Tibial artery (tissue), 4 donors: ENCODE measurements around the gene IL17B.

ENCODE experiments used
- DNase-seq, 2 donors: peaks; one replicate each; pipeline ENCODE4 v3.0.0-alpha.2; 2019
- H3K27ac ChIP-seq, 2 donors: fragments of 200-600 bp; sonication (generic) in 1 of 2; 1 replicate in 1 of 2; 2 replicates in 1 of 2; pipeline ENCODE4 v1.5.1; 2018 to 2019; ENCODE audit warnings: mild to moderate bottlenecking in 1 of 2
- H3K27me3 ChIP-seq, 2 donors: fragments of 200-600 bp; sonication (generic) in 1 of 2; one replicate each; pipeline versions ENCODE4 v1.5.1 to v1.6.0; 2016 to 2019
- H3K36me3 ChIP-seq, 3 donors: fragments of 200-600 bp; sonication (generic) in 2 of 3; one replicate each; pipeline ENCODE4 v1.5.1; 2016 to 2019; ENCODE audit warnings: mild to moderate bottlenecking in 2 of 3
- H3K4me1 ChIP-seq, 4 donors: fragments of 200-600 bp; sonication (generic) in 2 of 4; 1 replicate in 3 of 4; 2 replicates in 1 of 4; pipeline ENCODE4 v1.5.1; 2016 to 2019
- H3K4me3 ChIP-seq, 2 donors: fragments of 200-600 bp; sonication (generic) in 1 of 2; 1 replicate in 1 of 2; 2 replicates in 1 of 2; pipeline ENCODE4 v1.5.1; 2018 to 2019; ENCODE audit warnings: mild to moderate bottlenecking in 2 of 2
- H3K9me3 ChIP-seq, 3 donors: fragments of 200-600 bp; sonication (generic) in 1 of 3; one replicate each; pipeline ENCODE4 v1.5.1; 2016 to 2019
- CTCF ChIP-seq, 2 experiments: fragments of 200-600 bp in 1 of 2; fragments of 450-650 bp in 1 of 2; IDR thresholded peaks; one replicate each; pipeline ENCODE4 v1.5.1; 2017 to 2019; ENCODE audit warnings: antibody characterized with exemption in 2 of 2, mild to moderate bottlenecking in 1 of 2, moderate library complexity in 1 of 2
- intact Hi-C: fragments of 100-400 bp; cut with DNase I; formaldehyde crosslinking; loops from one replicate; pipeline ENCODE4 v1.15.0; 2023; ENCODE audit warnings: low total_unique reads

IL17B gene

DNA sequence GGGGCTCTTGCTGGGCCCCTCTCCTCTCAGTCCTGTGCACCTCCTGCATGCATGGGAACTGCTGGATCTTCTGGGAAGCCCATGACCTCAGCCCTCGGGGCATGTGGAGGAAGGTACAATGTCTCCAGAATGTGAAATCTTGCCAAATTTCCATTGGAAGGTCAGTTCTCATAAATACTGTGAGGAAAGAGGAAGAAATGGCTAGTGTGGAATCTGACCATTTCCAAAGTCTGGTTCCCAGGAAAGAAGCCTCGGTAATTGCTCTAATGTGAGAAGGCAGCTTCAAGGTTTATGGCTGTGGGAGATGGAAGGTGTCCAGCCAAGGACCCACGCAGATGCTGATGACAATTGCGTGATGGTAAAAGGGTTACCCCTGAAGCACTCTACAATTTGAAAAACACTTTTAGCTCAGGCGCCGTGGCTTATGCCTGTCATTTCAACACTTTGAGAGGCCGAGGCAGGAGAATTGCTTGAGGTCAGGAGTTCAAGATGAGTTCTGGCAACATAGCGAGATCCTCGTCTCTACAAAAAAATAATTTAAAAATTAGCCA, 8.1 kb upstream of the IL17B start:
- no peak for DNase-seq
- TF ChIP-seq CTCF (IDR thresholded peaks at IDR 0.05) = no peak
- Histone ChIP-seq H3K4me3 (peak overlapping the region in 1 of 2 donors; percentile 3), H3K27me3 (no peaks in the 10 kb centered on the region), H3K9me3 (no peaks in the 10 kb centered on the region), H3K36me3 (no peaks in the 10 kb centered on the region), H3K27ac (peak overlapping the region; percentile 93), H3K4me1 (peaks cover 0 to 99% (median 64%) of the 10 kb centered on the region in 4 donors)
- intact Hi-C loops = no loop called here

DNA sequence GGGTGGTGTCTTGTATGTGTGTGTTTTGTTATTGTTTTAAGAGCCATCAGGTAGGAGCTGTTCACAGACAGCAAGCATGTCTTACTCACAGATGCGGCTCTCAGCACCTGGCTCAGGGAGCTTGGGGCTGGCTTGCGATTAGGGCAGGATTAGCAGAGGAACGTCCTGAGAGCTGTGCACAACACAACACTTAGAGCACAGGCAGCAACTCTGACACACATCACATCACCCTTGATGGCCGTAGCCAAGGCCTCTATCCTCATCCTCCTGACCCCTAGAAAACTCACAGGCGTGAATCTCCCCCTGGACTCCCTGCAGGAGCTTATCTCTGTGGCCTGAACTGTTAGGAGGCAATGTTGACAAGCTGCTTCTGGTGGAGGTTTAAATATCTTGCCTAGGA, 7.1 kb upstream of the IL17B start:
- H3K4me3 ChIP-seq = no peak overlapping the region
- intact Hi-C loops = no loop called here
- TF ChIP-seq CTCF (IDR thresholded peaks at IDR 0.05) = no peak
- H3K27ac ChIP-seq = peak overlapping the region; percentile 93
- DNase-seq = peak in 1 of 2 donors; percentile 59
- H3K9me3 ChIP-seq = no peaks in the 10 kb centered on the region
- H3K27me3 ChIP-seq = no peaks in the 10 kb centered on the region
- H3K36me3 ChIP-seq = no peaks in the 10 kb centered on the region
- H3K4me1 ChIP-seq = peaks cover 0 to 99% (median 72%) of the 10 kb centered on the region in 4 donors

- no peak for TF ChIP-seq CTCF (IDR thresholded peaks at IDR 0.05)
- Histone ChIP-seq H3K36me3 (no peaks in the 10 kb centered on the region), H3K27ac (peak overlapping the region; percentile 93), H3K9me3 (no peaks in the 10 kb centered on the region), H3K27me3 (no peaks in the 10 kb centered on the region), H3K4me1 (peaks cover 0 to 99% (median 89%) of the 10 kb centered on the region in 4 donors), H3K4me3 (peak overlapping the region; percentile 38 to 40)
- intact Hi-C loops = loop anchor here (2.0 to 5.0 kb wide), 2 partner anchors 23 to 39 kb away; no protein-coding TSS in a partner anchor
- DNase-seq = peak; percentile 75 to 95
These were observed 4.3 kb upstream of the IL17B start for GRCh38 chr5:149383399-149383798.

DNA sequence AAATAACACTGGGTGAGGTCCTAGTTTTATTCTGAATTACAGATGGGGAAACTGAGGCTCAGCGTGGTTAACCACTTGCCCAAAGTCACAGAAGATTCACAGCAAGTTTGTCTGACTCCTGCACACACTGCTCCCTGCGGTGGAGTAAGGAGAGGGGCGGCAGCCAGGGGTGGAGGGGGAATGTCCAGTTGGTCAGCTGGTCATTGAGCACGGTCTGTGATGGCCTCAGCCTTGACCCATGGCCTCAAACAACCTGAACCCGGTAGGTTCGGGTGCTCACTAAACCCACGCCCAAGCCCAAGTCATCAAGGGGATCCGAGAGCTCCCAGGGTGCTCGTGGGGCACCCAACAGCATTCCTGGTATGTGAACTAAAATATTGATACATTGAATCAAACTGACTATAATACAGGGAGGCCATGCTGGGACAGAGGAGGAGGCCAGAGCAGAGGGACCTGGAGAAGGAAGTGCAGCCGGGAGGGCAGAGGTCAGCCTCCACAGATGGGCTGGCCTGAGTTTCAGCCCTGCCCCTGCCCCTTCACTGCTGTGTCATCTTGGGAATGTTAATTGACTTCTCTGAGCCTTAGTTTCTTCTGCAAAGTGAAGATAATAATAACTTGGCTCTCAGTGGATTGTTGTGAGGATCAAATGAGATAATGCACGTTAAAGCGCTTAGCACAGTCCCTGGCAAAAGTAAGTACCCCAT, 3.6 kb upstream of the IL17B start:
- TF ChIP-seq CTCF (IDR thresholded peaks at IDR 0.05) = no peak
- H3K4me3 ChIP-seq = peak overlapping the region; percentile 38 to 40
- DNase-seq = peak in 1 of 2 donors; percentile 70
- peaks cover 0 to 97% (median 86%) of the 10 kb centered on the region in 4 donors for H3K4me1 ChIP-seq
- intact Hi-C loops = loop anchor here (2.0 to 5.0 kb wide), 2 partner anchors 24 to 40 kb away; no protein-coding TSS in a partner anchor
- H3K27ac ChIP-seq = peak overlapping the region; percentile 93
- no peaks in the 10 kb centered on the region for H3K36me3 ChIP-seq
- H3K27me3 ChIP-seq = no peaks in the 10 kb centered on the region
- H3K9me3 ChIP-seq = no peaks in the 10 kb centered on the region

DNA sequence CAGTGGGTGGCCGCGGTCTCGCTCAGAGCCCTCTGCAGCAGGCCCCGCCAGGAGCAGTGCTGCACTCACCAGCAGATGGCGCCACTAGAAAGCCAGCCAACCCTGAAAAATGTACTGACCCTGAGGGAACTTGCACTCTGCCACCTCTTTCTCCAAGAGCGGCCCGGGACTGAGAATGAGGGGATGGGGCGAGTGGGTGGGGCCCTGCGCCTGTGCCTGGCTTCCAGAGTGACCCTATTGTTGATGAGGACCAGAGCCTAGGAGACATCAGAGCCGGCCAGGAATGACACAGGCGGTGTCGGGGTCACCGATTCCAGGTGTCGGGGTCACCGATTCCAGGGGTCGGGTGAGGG, 2.9 kb upstream of the IL17B start:
- peak; percentile 79 to 92 for DNase-seq
- Histone ChIP-seq H3K4me1 (peaks cover 0 to 90% (median 81%) of the 10 kb centered on the region in 4 donors), H3K4me3 (peak overlapping the region; percentile 38 to 40), H3K27ac (peak overlapping the region; percentile 93), H3K36me3 (no peaks in the 10 kb centered on the region), H3K9me3 (no peaks in the 10 kb centered on the region), H3K27me3 (no peaks in the 10 kb centered on the region)
- TF ChIP-seq CTCF (IDR thresholded peaks at IDR 0.05) = peak; percentile 94 to 95
- intact Hi-C loops = loop anchor here (2.0 to 5.0 kb wide), 2 partner anchors 25 to 40 kb away; no protein-coding TSS in a partner anchor
